ENCODE data around the gene ZMYM2.

ZMYM2 gene

GRCh38 chr13:20140487-20140886 is 182.0 kb downstream of the ZMYM2 start:
- no peak for DNase-seq
